ENCODE results near the gene PRSS38. TPM values are rescaled to one million over a fixed set of nuclear protein-coding genes. Genes with fewer than 3 reads are reported as not detected.

Gene PRSS38
- total and polyA plus RNA-seq, 2 donors (not counting 3 experiments of a cell fraction or from before 2014, with no cell fraction given): not detected

GRCh38 chr1:227824204-227824603, 8.7 kb downstream of the PRSS38 start:
- H4K20me1 ChIP-seq (replicated peaks; ENCODE audit: control insufficient read depth, extremely low read depth, insufficient read depth, low read length): no peaks in the 10 kb centered on the region
- no peaks in the 10 kb centered on the region for H3K9me1 ChIP-seq (replicated peaks; ENCODE audit: control insufficient read depth, extremely low read depth, insufficient read depth, low read length)
- H3K27ac ChIP-seq (ENCODE audit: insufficient read depth, low read depth, low read length): no peak overlapping the region
- DNase-seq (ENCODE audit: low read depth, low spot score) (no peak), FAIRE-seq (peak; percentile 33)
- intact Hi-C loops (cut with micrococcal nuclease): no loop called here
- no peak overlapping the region for H3K4me2 ChIP-seq (ENCODE audit: insufficient read depth, low read length)
- POLR2A ChIA-PET: no interaction called here
- H3K9me3 ChIP-seq (replicated peaks; ENCODE audit: control insufficient read depth, insufficient read depth, low read length): no peaks in the 10 kb centered on the region
- TF ChIP-seq CTCF (IDR thresholded peaks at IDR 0.05; ENCODE audit: extremely low read depth in 1 of 2, insufficient read depth in 1 of 2, low read depth in 1 of 2, low read length in 2 of 2) (no peak), MAX (IDR thresholded peaks at IDR 0.05; ENCODE audit: insufficient read depth, insufficient read length) (no peak), GATA2 (IDR thresholded peaks at IDR 0.05; ENCODE audit: insufficient read depth, insufficient read length, low read depth, low read length) (no peak), JUN (IDR thresholded peaks at IDR 0.05; ENCODE audit: borderline replicate concordance, insufficient read depth, insufficient read length, low read depth) (no peak), FOS (IDR thresholded peaks at IDR 0.05; ENCODE audit: borderline replicate concordance, insufficient read depth, low read length) (no peak), MYC (IDR thresholded peaks at IDR 0.05; ENCODE audit: low read depth, low read length) (no peak), POLR2AphosphoS5 (IDR thresholded peaks at IDR 0.05; ENCODE audit: insufficient read depth, low read depth, low read length) (no peak), POLR2A (IDR thresholded peaks at IDR 0.05; ENCODE audit: low read depth, low read length) (no peak), EZH2 (IDR thresholded peaks at IDR 0.05; ENCODE audit: borderline replicate concordance, low read depth, low read length, severe bottlenecking) (no peak)
- no peaks in the 10 kb centered on the region for H3K4me1 ChIP-seq (ENCODE audit: control insufficient read depth, extremely low read depth, insufficient read depth, low read length)
- H3K36me3 ChIP-seq (ENCODE audit: control insufficient read depth in 2 of 2, extremely low read depth in 1 of 2, insufficient read depth in 2 of 2, low read length in 2 of 2): no peaks in the 10 kb centered on the region
- no peaks in the 10 kb centered on the region for H3K27me3 ChIP-seq (ENCODE audit: control insufficient read depth in 2 of 2, insufficient read depth in 2 of 2, low read length in 2 of 2)
- no peak overlapping the region for H2AFZ ChIP-seq (ENCODE audit: low read depth, low read length)
- no peak overlapping the region for H3K9ac ChIP-seq (replicated peaks; ENCODE audit: extremely low read depth, insufficient read depth, low read length)
- no peaks in the 10 kb centered on the region for H3K79me2 ChIP-seq (ENCODE audit: control insufficient read depth, insufficient read depth, low read length)
- dilution Hi-C loops (cut with MboI; ENCODE audit: extremely low pct_ligation_motif_present, low sequenced_read_pairs): no loop called here
- H3K4me3 ChIP-seq (replicated peaks in 1 of 3; ENCODE audit: insufficient read depth in 1 of 3, low read depth in 1 of 3, low read length in 3 of 3): no peak overlapping the region
- BruUV-seq (replicated peaks): no TSS peak
- CTCF ChIA-PET: no interaction called here
